DLD1 (cell line): ENCODE data around the gene YBEY.

Source experiments
- in situ Hi-C: cut with HindIII; loops from 2 replicates; pipeline ENCODE4 v1.10.0; 2017; ENCODE audit warnings: low sequenced_read_pairs

YBEY gene

DNA sequence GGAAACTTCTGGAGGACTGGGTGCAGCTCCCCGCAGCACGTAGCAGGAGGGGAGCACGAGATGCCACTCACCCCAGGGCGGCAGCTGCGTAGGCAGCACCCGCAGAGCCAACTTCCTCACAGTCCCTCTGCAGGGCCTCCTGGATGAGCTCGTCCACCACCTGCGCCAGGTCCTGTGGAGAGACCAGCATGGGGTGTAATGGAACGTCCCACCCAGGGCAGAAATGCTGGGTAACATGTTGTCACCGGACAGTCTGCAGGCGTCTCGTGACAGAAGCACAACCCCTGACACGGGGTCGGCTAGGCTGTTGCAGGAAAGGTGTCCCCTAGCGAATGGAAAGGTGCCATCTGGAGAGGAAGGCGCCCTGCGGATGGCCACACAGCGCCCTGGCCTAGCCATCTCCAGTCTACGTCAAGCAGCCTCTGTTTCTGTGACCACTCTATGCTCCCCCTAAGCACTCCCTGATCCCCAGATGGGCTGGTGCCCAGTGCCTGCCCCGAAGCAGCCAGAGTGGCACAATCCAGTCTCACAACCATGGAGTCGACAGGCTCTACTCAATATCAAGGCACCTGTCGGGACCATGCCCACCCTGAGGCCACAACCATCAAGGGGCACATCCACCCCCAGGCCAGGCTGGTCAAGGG is 22.0 kb upstream of the YBEY start:
- in situ Hi-C loops = no loop called here

- in situ Hi-C loops = no loop called here
Measured at GRCh38 chr21:46264690-46265144, 21.4 kb upstream of the YBEY start.

DNA sequence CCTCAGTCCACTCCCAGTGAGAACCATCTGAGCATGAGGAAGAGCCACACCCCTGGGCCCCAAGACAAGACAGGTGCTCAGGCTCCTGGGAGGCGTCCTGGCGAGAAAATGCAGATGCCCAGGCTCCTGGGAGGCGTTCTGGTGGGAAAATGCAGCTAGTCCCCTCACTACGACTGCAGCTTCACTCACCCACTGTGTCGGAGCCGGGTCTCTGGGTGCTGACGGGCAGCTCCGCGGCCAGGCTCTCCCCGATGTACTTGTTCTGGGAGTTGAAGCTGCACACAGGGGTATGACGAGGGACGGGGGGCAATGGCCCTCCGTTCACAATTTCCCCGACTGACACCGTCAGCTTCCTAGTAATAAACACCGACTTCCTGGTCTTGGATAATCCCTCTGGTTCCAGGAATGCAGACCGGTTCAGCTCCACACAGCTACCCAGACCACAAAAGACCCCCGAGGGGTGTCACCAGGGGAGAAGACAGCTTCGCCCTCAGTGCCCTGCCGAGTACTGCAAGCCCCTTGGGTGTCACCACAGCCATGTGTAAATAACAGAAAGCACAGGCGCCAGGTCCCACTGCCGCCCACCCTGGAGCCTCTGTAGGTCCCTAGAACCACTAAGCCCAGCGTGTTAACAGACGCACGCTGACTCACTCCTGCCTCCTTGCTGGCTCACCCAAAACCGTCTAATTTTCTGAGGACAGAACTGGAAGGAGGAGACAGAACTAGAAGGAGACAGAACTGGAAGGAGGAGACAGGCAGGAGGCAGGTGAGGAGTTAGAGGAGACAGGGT is 20.2 kb upstream of the YBEY start:
- in situ Hi-C loops = no loop called here

GRCh38 chr21:46266946-46267345 is 19.2 kb upstream of the YBEY start:
- in situ Hi-C loops = no loop called here

GRCh38 chr21:46268371-46268770 is 17.8 kb upstream of the YBEY start:
- in situ Hi-C loops = no loop called here

DNA sequence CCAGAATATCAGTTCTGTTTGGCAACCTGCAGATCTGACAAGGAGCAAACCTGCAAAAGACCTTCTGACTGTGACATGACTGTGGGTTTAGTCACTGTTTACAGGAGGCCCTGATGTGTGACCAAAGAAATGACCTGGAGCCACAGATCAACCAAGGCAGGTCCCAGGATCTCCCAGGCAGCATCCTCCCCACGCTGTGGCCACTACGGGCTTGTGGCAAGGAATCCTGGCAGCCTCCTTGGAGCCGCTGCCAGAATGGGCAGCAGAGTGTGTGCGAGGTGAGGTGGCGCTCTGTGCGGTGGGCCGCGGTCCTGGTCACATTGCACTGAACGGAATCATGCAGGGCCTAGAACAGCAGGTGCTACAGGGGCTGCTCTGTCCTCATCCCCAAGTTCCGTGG is 16.7 kb upstream of the YBEY start:
- in situ Hi-C loops = no loop called here

DNA sequence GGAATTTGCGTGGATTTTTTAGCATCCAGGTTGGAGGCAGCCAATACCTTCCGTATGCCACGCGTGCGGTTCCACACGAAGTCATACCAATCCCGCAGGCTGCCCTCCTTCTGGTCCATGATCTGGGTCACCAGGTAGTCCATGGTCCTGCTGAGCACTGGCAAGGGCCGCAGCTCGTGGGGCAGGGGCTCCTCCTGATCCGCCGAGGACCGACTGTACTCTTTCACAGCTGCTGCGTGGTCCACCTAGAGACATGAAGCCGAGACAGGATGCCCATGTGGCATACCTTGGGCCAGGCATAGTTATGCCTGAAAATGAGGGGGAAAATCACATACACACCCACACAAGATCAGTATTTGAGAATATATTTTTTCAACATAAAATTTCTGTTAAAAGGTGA is 12.8 kb upstream of the YBEY start:
- in situ Hi-C loops = no loop called here

DNA sequence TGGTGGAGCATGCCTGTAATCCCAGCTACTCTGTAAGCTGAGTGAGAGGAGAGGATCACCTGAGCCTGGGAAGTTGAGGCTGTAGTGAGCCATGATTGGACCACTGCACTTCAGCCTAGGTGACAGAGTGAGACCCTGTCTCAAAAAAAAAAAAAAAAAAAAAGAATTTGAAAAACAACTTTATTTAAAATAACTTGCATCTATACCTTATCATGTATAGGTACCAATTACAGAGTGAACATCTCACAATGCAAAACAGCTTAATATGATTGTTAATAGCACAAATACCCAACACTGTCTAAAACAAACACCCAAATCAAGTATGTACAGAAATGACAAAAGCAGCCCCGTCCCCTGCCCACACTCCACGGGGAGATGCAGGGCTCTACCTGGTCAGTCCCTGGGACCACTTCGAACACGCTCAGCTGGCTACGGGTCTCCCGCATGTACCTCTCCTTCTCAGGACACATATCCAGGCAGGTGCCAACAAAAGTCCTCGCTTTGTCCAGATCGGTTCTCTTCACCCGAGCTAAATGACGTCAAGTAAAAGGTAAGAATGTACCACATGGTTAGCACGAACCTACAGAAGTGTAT is 11.2 kb upstream of the YBEY start:
- in situ Hi-C loops = no loop called here

DNA sequence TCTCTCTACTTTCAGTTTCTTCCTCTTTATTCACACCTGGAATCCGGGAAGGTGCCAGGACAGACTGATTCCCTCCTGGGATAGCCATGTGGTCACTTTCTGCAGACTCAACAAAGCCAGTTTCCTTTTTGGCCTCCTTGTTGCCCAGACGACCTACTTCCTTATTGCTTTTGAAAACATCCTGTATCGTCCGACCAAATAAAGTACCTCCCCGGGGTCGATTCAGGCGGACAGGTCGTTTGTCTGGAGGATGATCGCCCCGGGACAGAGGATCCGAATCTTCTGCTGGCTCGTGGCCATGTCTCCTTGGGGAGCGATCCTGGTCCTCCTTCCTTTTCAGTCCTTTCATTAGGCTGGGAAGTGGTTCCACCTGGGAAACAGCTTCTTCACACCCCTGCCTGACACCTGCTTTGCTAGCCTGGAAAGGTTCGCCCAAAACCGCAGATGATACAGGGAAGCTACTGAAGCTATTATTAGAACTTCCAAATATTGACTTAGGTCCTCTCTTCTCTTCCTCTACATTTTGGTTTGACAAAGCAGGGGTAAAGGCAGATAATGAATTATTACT is 2.0 kb upstream of the YBEY start:
- in situ Hi-C loops = no loop called here

- in situ Hi-C loops = no loop called here
Measured at GRCh38 chr21:46284733-46285132, 1.4 kb upstream of the YBEY start.

- in situ Hi-C loops = no loop called here
Measured at GRCh38 chr21:46285206-46285661, 908 bp upstream of the YBEY start, which contains the start of gene MCM3AP. TSS of gene MCM3AP (minus strand) at chr21:46285611. CDS start at chr21:46285286, 325 bp downstream.

DNA sequence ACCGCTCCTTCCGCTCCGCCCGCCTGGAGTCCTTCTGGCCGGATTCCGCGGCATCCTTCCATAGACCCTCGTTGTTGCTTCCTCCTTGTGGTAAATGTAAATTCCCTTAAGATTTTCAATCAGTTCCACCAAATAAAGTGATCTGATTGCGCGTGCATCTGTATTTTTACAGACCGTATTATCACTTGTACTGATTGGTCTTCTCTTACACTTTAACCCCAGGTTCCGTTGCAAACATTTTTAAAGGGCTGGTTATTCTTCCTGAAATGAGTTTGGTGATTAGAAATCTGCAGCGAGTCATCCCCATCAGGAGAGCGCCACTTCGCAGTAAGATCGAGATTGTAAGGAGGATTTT is 483 bp downstream of the YBEY start:
- in situ Hi-C loops = no loop called here

DNA sequence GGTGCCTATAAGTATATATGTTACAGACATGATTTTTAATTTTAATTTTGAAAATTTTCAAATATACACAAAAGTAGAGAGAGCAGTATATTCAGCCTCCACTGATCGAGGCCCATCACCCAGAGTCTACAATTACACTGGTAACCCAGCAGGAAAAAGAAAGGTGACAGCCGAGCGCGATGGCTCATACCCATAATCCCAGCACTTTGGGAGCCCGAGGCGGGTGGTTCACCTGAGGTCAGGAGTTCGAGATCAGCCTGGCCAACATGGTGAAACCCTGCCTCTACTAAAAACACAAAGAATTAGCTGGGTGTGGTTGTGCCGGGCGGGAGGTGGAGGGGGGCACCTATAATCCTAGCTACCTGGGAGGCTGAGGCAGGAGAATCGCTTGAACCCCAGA is 1.4 kb downstream of the YBEY start:
- in situ Hi-C loops = no loop called here

DNA sequence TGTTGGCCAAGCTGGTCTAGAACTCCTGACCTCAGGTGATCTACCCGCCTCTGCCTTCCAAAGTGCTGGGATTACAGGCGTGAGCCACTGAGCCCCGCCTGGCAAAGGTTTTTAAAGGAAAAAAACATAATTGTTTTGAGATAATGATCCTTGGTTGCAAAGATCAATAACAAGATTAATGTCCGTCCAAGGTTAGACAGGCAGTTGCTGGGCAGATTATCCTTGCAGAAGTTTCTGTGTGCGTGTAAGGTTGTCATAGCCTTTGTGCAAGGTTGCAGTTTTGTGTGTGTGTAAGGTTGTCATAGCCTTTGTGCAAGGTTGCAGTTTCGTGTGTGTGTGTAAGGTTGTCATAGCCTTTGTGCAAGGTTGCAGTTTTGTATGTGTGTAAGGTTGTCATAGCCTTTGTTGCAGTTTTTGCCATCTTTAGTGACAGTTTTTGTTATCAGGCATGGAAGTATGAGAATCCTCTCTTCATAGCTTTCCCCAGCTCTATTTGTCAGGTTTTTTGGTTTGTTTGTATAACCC is 3.6 kb downstream of the YBEY start:
- in situ Hi-C loops = no loop called here

- in situ Hi-C loops = no loop called here
Measured at GRCh38 chr21:46291561-46291960, 5.4 kb downstream of the YBEY start.

GRCh38 chr21:46294647-46295176 is 8.6 kb downstream of the YBEY start:
- in situ Hi-C loops = no loop called here

DNA sequence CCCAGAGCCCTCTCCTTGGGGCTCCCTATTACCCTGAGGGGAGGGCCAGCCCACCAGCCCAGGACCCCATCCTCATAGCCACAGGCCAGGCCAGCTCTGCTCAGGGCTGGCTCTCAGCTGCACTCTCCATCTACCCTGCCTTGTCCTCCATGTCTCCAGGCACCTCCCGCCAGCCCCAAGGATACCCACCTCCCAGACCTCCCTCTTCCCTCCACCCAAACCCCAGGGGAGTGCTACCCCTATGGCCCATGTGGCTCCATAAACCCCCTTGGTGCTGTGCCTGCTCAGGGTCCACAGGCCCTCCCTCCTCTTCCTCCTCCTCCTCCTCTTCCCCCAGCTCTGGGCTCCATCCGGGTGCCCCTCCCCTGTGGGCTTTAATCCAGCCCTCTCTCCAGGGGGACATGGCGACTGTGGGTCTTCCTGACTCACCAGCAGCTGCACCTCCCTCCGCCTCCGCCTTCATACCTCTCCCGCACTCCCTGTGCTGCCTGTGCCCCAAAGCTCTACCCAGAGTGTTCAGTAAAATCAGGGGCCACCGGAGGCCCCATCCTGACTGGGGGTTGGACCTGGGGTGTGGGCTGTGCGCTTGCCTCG is 9.1 kb downstream of the YBEY start:
- in situ Hi-C loops = no loop called here

- in situ Hi-C loops = no loop called here
Measured at GRCh38 chr21:46295996-46296752, 10.0 kb downstream of the YBEY start.

DNA sequence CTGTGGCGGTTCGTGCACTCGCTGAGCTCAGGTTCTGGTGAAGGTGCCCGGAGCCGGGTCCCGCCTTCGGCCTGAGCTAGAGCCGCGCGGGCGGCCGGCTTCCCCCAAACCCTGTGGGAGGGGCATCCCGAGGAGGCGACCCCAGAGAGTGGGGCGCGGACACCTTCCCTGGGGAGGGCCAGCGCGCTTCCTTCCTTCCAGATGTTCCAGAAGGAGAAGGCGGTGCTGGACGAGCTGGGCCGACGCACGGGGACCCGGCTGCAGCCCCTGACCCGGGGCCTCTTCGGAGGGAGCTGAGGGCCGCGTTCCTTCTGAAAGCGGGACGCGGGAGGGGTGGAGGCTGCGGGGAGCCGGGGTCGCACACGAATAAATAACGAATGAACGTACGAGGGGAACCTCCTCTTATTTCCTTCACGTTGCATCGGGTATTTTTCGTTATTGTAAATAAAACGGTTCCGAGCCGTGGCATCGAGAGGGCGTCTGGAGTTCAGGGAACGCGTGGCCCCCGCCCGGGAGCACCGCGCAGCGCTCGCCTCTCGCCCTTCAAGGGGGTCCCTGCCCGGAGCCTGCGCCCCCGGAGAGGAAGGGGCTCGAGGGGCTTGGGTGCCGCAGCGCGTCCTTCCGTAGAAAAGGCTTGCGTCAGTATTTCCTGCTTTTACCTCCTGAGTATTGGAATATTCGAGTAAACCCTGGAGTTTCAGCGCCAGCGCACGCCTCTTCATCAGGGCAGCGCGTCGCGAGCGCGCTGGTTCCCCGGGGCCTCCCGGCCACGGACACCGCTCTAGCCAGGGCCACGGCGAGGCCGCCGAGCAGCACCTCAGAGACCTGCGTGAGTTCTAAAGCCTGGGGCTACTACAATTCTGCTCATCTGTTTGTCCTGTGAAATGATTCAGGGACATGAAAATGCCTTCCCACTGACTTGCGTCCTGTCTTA is 11.5 kb downstream of the YBEY start:
- in situ Hi-C loops = no loop called here
